NCI-H2171 (cell line): ENCODE results near the gene SYT13.

Experiments used
- DNase-seq: peaks from one replicate; lab custom pipeline; 2025; lab: John Stamatoyannopoulos, UW

Gene SYT13

DNA sequence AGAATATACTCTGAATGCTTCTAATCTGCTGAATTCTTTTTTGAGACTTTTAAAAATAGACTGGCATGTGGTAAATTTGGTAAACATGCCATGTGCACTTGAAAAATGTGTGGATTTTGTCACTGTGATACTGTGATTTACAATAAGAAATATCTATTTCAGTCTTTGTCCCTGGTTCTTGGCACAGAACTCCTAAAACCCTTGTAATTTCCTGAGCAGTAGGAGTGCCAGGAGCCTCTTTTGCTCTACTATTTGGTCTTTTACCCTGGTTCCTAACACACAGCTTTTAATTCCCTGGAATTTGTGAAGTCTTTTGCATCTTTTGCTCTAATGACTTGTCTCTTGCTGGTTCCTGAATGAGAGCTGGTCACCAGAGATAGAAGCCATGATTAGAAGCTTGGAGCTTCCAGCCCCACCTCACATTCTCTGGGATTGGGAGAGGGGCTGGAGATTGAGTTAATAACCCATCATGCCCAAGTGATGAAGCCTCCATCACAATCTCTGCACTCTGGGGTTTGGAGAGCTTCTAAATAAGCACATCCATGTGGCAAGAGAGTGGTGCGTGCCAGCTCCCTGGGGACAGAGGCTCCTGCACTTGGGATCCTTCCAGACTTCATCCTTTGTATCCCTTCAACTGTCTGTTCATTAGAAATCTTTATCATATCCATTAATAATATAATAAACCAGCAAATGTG, 27.2 kb upstream of the SYT13 start:
- no peak for DNase-seq

DNA sequence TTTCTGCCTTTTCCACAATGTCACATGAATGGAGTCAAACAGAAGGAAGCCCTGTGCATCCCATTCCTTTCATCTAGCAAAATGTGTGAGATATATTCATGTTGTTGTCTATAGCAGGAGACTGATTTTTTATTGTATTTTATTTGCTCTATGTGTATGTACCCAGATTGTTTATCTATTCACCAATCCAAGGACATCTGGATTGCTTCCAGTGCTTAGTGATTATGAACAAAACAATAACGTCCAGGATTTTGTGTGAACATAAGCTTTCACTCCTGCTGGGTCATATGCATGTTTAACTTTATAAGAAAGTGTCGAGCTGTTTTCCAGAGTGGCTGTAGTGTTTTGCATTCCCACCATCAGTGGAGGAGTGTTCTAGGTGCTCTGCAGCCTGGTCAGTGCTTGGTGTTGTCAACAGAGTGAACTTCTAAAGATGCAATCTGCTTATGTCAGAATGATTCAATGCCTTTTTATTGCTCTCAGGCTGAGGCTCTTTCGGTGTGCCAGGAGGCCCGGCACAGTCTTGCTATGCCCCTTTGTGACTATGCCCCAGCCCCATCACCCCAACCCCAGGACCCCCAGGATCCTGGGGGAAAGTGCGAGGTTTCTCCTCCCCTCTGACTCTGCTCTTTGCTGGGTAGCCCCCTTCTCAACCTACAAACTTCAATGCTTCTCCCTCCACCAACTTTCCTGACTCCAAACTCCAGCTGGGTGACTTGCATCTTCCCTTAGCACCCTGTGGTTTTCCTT, 19.9 kb upstream of the SYT13 start:
- DNase-seq: no peak

DNA sequence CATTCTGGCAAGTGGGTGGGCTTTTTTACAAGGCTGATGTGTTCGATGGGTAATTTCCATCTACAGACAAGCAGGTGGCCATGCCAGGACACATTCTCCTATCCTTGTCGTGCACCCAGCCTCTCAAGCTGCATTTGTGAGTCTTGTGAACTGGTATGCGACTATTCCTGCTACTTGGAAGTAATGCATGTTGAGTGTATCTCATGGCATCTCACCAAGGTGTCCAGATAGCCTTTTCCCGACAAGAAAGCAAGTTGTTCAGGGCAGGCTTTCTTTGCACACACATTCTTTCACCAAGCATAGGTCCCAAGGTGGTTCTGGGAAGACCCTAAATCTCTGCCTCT, 18.8 kb upstream of the SYT13 start:
- no peak for DNase-seq

DNA sequence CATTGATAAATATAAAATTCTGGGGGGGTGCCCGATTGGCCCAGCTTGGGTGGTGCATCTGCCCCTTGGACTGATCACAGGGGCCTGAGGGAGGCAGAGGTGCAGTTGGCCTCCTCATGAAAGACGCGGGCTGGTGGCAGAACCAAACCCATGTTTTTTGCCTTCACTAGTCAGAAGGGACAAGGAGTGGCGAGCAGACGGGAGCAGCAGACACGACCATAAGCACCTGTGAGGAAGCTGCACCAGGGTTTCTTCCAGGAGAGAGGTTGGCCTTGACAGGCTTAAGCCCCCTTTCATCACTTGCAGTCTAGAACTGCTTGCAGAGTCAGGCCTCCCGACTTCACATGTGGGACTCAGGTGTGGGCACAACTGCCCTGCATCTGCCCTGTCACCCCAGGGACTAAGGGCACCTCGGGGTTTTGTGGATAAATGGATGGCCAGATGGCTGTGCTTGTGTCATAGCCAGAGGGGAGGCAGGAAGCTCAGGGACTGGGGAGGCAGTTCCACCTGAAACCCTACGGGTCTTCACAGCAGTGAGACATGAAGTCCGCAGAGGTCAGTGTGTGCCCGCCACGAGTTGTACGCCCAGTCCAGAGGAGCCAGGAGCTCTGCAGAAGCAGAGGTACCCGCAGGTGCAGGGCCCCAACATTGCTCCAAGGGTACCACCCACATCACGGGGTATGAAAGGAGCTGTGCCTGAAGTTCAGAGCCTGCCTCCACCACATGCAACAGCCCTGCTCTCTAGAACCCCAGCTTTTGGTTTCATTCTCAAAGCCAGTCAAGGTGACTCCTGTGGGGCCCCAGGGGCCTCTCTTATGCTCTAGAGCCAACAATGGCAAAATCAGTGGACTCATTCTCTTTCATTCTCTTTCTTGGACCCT, 18.2 kb upstream of the SYT13 start:
- DNase-seq: no peak

DNA sequence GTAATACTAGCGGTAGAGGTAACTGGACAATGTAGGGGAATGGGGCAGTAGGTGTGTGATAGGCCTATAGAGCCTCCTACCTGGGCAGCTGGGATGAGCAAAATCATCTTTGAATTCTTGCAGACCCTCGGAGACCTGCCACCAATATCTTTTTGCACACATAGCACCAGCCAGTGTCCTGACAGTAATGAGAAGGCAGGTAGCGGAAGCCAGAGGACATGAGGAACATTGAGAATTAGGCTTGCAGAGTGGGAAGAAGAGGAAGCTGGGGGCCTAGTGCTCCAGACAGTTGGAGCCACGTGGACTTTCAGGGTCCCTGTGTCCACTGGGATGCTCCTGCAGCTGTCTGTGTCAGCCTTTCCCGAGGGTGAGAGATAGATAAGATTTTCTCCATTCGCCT, 17.2 kb upstream of the SYT13 start:
- no peak for DNase-seq

DNA sequence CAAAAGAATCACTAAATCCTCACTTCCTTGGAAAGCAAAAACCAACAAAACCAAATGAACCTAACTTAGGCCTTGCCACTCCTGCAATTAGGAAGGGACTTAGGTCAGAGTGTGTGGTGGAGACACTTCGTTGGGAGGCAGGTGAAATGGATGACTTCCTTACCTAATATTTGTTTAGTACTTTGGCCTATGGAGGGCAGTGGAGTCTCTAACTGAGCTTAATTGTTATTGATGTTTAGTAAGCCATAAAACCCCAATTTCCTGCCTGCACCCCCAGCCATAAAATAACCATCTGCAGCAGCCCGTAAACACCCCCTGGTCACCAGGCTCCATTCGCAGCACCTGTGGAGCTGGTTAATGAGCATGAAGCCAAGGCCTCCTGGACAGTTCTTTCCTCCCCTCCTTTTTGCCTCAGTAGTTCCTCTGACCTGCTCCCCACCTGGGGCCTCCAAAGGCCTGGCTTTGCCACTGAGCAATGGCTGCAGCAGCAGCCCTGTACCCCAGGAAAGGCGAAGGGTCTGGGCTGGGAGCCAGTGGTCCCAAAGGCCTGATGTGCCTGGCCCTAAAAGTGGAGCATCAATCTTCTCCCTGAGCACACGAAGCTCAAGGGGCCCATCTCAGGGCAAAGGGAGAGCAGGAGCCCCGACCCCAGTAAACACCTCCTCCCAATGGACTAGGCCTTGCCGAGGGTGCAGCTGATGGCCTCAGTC, 15.6 kb upstream of the SYT13 start:
- no peak for DNase-seq

DNA sequence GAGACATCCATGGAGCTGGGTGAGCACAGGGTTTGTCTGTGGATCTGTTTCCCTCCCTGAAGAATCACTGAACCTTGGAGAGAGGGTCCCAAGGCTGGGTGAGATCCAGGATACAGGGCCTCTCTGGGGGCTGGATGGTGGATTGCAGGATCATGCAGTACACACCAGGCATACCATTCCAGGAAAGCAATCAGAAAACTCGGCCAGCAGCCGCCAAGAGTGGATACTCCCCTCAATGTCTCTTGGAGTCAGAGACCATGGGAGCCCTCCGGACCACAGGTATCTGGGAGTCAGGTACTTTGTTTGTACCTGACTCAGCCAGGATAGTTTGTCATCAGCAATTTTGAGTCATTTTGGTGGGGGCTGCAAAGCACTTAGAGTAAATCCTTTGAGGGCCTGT, 14.6 kb upstream of the SYT13 start:
- no peak for DNase-seq

DNA sequence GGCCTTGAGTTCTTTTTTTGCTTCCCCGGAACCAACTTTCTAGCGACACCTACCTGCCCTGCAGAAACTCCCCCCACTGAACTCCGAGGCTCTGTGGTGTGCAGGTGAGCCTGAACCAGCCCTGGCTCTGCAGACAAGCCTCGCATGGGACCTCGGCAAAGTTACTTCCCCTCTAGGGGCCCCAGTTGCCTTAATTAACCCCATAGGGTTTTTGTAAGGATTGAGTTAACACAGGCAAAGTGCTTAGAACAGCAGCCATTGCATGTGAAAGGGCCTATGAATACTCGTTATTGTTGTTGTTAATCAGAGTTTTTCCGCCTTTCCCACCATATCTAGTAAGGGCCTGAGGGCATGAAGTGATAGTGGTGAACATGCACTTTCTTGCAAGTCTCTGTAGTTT, 12.6 kb upstream of the SYT13 start:
- DNase-seq: no peak

DNA sequence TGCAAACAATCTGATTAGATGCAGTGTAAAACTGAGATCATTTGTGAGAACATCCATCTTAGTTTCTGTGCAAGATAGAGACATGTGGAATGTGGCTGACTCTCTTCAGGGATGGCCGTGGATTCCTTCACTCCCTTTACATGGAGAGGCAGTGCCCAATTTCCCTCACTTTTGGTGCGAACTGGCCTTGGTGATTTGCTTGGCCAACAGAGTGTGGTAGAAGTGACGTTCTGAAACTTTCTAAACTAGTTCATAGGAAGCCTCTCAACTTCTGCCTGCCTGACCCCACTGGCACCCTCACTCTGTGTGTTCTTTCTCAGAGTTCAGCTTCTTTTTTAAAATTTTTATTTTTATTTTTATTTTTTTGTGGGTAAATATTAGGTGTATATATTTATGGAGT, 9.9 kb upstream of the SYT13 start:
- no peak for DNase-seq

DNA sequence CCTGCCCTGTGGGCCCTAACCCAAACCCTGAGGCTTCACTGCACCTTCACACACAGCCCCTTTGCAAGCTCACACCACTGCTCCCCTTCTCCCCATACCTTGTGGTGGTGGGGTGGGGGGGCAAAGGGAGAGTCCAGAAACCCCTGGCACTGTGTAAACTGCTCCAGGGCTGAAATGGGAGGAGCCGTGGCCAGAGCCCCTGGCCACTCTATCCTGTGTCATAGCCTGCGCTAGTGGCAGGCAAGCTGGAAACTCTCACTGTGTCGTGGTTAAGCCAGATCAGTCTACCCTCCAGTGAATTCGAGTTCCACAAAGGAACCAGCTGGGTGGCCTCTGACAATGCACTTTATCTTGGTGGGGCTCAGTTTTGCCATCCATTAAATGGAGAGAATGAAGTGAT, 8.4 kb upstream of the SYT13 start:
- DNase-seq: no peak

DNA sequence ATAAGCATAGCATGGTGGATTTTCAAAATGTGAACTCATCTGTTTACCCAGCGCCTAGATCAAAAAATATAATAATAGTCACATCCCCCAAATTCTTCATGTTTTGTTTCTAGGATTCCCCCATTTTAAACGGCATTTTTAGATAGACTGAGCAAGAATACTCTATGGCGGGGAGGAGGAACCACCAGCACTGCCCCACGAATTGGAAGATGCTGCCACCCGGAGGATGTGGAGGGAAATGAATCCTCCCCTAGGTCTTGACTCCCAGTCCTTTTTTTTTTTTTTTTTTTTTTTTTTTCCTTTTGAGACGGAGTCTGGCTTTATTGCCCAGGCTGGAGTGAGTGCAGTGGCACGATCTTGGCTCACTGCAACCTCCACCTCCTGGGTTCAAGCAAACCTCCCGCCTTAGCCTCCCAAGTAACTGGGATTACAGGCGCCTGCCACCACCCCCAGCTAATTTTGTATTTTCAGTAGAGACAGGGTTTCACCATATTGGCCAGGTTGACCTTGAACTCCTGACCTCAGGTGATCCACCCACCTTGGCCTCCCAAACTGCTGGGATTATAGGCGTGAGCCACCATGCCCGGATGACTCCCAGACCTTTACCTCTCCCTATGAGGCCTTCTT, 7.5 kb upstream of the SYT13 start:
- DNase-seq: peak; percentile 80

DNA sequence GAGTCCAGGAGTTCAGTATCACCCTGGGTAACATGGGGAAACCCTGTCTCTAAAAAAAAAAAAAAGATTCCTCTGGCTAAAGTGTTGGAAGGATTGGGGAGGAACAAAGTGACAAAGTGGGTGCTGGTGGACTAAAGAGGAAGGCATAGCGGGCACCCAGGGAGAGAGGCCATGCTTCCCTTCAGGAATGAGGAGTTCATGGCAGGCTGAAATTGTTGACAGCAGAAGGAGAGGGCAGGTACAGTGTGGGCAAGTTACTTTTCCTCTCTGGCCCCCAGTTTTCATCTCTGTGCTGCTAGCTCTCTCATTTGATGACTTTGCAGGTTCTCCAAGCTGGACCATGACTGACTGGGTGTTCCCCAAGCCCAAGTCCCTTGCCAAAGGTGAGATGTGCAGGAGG, 4.4 kb upstream of the SYT13 start:
- no peak for DNase-seq

DNA sequence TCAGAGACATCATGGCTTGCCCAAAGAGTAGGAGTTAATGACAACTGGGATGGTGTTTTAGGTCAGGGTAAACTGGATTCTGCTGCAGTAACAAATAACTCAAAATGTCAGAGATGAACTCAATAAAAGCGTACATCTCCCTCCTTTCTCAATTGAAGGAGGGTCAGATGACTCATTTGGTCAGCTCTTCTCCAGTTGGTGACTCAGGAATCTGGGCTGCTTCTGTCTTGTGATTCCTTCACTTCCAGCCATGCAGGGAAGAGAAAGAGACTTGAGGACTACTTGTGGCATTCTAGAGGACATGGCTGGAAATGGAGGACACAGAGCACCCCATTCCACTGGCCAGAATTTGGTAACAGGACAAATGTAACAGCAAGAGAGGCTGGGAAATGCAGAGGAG, 3.2 kb upstream of the SYT13 start:
- no peak for DNase-seq

DNA sequence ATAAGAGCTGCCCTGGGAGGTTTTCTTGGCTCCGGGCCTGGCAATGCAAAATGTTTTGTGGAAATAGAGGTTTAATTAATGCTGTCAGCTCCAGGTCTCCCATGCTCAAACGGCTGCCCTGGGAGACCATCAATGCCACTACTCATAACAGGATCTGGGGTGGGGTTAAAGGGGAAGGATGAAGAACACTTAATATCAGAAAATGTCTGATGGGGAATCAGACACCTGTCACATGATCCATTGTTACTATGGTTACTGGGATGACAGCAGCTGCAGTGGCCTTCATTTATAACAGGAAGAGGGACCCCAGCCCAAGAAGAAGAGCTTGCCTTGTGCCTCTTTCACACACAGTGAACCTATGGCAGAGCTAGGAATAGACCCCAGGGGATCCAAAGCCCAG, 2.2 kb upstream of the SYT13 start:
- DNase-seq: peak; percentile 10

DNA sequence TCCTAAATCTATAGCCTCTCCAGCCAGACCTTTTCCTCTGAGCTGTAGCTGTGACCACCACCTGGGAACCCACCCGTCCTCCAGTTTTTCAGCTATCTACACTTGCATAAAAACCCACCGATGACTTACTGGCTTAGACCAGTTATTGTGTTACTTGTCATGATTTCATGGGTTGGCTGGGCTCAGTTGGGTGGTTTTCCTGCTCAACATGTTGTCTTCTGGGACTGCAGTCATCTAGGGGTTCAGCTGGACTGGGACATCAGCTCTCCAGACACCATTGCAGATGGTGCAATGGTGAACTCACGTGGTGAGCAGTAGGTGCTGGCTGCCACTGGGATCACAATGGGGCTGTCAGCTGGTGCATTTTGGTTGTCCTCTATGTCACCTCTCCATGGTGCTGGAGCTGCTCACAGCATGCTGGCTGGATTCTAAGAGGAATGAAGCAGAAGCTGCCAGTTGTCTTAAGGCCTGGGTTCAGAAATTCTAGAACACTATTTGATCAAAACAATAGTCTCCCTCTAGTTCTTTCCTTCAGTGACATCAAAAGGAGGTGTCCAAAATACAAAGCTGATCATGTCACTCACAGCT, 1.3 kb upstream of the SYT13 start:
- no peak for DNase-seq

DNA sequence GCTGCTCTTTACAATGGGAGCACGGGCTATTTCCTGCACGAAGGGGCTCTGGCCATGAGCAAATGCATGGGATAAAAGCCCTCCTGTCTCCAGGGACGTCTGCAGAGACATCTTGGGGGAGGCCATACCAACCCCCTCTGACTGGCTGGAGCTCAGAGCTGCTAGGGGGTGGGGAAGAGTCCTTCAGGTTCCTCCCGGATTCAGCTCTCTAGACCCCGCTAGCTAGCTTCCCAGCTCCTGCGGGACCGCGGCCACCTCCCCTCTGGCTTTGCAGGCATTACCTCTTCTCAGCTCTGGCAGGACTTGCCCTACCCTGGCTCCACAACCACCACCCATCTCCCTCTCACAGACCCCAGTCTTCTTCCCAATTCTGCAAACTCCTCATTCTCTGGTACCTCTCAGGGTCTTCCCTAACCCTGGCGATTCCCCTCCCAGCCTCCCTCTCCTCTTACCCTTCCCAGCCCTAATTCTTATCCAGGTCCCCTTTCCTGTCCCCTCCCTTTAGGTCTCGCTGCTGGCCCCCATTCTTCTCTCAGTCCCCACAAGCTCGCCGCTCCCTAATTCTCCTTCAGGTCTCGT, 802 bp downstream of the SYT13 start:
- DNase-seq: no peak

DNA sequence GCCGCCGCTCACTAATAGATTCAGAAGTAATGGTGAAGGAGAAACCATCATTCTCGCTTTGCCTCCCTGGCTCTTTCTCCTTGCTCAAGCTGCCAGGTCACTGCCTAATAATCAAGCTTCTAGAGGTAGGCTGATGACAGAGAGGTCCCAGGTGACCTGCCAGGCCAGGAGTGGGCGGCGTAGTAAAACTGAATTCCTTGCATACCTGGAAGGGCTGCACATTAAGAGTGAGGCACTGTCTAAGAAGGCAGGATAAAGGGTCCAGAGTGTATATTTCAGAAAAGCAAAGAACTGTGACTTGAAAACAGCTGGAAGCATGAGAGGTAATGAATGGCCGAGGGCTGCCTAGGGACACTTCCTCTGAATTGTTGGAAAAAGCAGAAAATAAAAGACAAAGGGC, 4.1 kb downstream of the SYT13 start:
- no peak for DNase-seq

DNA sequence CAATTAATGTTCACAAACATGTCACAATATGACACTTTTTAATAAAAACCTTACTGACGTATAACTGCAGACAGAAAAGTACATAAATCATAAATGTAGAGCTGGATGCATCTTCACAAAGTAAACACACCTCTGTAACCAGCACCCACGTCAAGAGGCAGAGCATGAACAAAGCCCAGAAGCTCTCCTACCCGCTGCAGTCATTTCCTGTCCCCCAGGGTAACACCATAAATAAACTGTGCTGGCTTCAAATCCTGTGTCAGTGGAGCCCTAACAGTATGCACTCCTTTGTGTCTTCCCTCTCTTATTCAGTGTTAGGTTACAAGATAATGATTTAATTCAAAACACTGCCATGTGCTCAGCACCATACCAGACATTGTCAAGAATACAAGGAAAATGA, 5.7 kb downstream of the SYT13 start:
- no peak for DNase-seq

DNA sequence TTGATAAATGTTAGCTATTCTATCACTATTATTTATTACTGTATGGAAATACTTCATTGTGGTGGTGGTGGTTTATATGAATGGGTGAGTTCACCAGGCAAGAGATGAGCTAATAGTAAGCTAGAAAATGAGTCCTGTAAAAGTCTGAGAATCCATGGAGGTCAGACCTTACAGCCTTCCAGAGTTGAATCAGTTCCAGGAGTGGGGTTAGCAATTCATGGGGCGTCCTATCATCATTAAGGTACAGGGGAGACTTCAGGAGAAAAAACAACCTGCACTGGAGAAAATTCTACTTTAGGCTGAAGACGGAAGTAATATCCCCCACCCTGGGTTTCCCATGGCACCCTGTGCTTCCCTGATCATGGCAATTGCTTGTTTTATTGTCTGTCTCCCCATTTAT, 6.5 kb downstream of the SYT13 start:
- DNase-seq: no peak

DNA sequence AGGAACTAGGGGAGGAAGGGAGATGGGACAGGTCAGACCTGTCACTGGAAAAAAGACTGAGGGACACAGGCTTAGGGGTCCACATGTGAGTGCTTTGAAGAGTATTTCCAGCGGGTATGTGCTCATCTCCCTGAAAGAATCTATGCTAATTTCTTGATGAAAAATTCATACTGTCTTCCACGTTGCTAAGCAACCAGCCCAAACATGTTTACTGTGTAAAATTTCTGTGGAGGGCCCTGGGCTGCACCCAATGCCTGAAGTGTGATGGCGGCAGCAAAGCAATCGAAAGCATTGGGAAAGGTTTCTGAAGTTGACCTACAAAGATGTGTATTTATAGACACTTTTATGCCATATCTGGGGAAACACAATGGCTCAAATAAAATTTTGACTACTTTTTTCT, 7.4 kb downstream of the SYT13 start:
- no peak for DNase-seq

DNA sequence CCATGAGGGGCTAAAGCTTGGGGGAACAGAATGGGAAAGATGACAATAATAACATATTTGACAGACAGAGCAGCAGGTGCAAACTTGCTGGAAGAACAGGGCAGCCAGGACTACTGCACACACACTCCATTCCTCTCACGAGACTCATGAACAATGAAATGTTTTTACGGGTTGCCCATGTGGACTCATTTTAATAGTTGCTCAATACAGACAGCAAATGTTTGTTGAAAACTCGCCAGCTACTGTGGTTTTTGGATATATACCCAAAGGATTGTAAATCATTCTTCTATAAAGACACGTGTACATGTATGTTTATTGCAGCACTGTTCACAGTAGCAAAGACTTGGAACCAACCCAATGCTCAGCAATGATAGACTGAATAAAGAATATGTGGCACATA, 10.3 kb downstream of the SYT13 start:
- DNase-seq: no peak
